Cerebellar nuclear complex (tissue), 1 donor: Measurements from ENCODE around the gene SPEN.
"Not testable (repeated sequence)": the region's sequence is repeated elsewhere in the genome, so short reads cannot be mapped to it uniquely, and the experiment has no call there.

ENCODE experiments used
- DNase-seq, 2 experiments: peaks; one replicate each; lab custom pipeline; 2025; lab: John Stamatoyannopoulos, UW

SPEN gene

DNA sequence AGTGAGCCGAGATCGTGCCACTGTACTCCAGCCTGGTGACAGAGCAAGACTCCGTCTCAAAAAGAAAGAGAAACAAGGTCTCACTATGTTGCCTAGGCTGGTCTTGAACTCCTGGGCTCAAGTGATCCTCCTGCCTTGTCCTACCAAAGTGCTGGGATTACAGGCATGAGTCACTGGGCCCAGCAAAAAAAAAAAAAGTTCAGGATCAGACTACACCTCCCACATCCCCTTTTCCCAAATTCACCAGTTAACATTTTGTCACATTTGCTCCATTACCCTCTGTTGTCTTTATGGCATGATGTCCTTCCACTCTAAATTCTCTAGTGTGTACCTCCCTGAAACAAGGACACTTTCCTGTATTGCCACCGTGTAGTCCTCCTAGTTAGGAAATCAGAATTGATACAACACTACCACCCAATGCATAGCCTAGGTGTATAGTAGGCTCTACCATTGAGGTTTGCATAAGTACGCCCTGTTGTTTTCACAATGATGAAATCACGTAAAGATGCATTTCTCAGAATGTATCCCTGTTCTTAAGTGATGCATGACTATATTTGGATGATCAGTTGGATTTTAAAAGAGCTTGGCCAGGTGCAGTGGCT is 10.7 kb downstream of the SPEN start:
- DNase-seq, result no peak

DNA sequence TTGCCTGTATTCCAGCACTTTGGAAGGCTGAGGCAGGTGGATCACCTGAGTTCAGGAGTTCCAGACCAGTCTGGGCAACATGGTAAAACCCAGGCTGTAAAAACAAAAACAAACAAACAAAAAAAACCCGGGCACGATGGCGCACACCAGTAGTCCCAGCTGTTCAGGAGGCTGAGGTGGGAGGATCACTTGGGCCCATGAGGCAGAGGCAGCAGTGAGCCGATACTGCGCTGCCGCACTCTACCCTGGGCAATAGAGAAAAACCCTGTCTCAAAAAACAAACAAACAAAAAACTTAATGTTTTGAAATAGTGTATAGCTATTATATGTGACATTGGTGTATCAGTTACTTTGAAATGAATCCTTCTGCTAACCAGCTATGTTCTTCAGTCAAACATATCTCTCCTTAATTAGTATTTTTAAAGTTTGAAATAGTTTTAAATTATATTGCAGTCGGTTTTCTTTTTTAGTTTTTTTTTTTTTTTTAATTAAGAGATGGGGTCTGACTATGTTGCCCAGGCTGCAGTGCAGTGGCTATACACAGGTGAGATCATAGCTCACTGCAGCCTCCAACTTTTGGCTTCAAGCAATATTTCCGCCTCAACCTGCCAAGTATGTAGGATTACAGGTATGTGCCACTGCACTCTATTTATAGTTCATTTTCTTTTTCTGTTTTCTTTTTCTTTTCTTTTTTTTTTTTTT is 11.3 kb downstream of the SPEN start:
- no peak for DNase-seq

- no peak for DNase-seq
These were observed 15.8 kb downstream of the SPEN start for GRCh38 chr1:15863156-15863901.

- no peak for DNase-seq
These were observed 19.3 kb downstream of the SPEN start for GRCh38 chr1:15866721-15867201.

DNA sequence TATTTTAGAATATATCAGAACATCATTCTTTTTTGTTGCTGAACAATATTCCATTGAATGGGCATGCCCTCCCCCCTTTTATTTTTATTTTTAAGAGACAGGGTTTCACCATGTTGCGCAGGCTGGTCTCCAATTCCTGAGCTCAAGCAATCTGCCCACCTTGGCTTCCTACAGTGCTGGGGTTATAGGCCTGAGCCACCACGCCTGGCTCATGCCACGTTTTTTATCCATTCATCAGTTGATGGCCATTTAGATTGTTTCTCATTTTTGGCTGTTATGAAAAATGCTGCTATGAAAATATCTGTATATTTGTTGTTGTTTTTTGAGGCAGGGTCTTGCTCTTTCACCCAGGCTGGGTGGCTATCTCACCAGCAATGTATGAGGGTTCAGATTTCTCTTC is 19.8 kb downstream of the SPEN start:
- DNase-seq, result no peak

DNA sequence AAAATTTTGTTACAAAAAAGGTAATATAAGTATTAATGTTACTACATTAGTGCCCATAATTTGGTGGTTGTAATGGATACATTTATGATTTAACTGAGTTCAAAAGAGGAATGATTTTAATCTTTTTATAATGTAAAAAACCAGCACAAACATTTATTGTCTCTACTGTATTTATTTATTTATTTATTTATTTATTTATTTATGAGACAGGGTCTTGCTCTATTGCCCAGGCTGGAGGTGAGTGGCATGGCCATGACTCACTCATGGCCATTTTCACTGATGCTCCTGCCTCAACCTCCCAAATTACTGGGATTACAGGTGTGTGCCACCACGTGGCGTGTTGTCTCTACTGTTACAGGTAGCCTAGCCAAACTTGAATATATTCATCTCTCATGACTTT is 21.9 kb downstream of the SPEN start:
- no peak for DNase-seq

- no peak for DNase-seq
These were observed 22.9 kb downstream of the SPEN start for GRCh38 chr1:15870421-15870820.

- no peak for DNase-seq
These were observed 27.0 kb downstream of the SPEN start for GRCh38 chr1:15874471-15874870.

DNA sequence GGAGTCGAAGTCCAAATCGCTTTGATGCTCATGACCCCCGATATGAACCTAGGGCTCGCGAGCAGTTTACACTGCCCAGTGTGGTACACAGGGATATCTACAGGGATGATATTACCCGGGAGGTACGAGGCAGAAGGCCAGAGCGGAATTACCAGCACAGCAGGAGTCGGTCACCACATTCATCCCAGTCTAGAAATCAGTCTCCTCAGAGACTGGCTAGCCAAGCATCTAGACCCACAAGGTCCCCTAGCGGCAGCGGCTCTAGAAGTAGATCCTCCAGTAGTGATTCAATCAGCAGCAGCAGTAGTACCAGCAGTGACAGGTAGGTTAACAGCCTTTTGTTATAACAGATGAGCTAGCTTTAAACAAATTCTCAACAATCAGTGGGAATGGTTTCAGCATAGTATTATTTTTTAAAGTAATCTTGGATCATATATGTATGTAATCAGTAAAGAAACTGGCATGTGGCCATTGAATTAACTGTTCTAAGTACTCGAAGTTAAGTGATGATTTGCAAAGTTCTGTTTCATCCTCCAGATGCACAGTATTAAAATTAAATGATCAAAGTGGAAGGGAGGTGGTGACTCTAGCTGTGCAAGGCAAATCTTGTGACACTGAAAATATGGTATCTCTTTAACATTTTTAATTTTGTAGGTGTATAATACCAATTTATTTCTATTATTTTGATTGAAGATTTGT is 29.0 kb downstream of the SPEN start:
- DNase-seq, result peak in 1 of 2 experiments; percentile 11

GRCh38 chr1:15881961-15882360 is 34.5 kb downstream of the SPEN start:
- no peak for DNase-seq

- DNase-seq, result no peak
These were observed 35.2 kb downstream of the SPEN start for GRCh38 chr1:15882665-15883064.

GRCh38 chr1:15883326-15883725 is 35.8 kb downstream of the SPEN start:
- DNase-seq, result no peak

DNA sequence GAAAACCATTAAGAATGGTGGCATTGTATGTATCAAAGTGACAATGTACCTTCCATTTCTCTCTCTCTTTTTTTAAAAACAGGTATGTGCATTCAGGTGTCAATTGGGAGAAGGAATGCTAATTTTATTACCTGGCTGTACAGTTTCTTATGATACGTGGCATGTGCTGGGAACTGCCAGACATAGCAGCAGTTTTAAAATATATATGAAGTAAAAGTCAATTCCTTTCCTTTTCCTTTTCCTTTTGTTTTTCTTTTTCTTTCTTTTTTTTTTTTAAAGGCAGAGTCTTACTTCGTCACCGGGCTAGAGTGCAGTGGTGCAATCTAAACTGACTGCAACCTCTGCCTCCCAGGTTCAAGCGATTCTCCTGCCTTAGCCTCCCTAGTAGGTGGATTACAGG is 37.0 kb downstream of the SPEN start:
- DNase-seq, result no peak

DNA sequence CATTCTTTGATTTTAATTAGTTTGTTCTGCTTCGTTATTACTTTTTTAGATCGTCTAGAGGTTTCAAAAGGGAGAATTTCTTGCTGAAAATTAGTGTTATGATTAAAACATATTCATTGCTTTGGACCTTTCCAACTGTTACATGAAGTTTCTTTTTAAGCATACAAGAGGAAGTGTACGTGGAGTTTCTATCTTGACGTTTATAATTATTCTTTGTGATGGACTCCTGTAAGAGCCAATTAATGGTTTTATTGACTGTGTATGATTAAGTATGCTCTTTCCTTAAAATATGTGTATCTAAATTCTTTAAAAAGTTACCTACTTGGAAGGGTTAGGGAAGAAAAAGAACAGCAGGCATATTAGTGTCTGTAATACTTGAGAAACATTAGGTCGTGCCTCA is 37.8 kb downstream of the SPEN start:
- DNase-seq, result no peak

- peak; percentile 56 to 85 for DNase-seq
These were observed 38.4 kb downstream of the SPEN start for GRCh38 chr1:15885701-15886610.

GRCh38 chr1:15886611-15887167 is 39.2 kb downstream of the SPEN start:
- no peak for DNase-seq

DNA sequence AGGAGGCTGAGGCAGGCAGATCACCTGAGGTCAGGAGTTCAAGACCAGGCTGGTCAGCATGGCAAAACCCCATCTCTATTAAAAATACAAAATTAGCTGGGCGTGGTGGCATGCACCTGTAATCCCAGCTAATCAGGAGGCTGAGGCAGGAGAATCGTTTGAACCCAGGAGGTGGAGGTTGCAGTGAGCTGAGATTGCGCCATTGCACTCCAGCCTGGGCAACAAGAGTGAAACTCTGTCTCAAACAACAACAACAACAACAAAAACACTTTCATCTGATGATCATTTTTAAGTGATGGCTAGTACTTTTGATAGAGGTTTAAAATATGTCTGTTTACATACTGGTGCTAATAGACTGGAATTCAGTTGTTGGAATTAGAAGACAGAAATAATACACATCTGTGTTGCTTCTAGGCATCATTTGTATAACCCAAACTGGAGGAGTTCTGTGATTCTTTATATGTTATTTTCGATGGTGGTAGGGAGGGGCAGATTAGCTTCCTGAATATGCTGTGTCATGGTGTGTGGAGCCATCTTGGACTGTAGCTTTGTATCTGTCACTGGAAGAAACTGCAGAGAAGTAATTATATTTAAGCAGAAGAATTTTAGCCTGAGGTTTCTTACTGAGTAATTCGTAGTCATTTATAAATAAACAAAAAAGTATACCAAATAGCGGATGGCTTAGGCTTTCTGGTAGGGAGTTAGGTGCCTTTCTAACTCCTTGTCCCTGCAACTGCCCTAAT is 45.5 kb downstream of the SPEN start:
- DNase-seq, result not testable (repeated sequence)

GRCh38 chr1:15895233-15895632 is 47.7 kb downstream of the SPEN start:
- DNase-seq, result no peak

DNA sequence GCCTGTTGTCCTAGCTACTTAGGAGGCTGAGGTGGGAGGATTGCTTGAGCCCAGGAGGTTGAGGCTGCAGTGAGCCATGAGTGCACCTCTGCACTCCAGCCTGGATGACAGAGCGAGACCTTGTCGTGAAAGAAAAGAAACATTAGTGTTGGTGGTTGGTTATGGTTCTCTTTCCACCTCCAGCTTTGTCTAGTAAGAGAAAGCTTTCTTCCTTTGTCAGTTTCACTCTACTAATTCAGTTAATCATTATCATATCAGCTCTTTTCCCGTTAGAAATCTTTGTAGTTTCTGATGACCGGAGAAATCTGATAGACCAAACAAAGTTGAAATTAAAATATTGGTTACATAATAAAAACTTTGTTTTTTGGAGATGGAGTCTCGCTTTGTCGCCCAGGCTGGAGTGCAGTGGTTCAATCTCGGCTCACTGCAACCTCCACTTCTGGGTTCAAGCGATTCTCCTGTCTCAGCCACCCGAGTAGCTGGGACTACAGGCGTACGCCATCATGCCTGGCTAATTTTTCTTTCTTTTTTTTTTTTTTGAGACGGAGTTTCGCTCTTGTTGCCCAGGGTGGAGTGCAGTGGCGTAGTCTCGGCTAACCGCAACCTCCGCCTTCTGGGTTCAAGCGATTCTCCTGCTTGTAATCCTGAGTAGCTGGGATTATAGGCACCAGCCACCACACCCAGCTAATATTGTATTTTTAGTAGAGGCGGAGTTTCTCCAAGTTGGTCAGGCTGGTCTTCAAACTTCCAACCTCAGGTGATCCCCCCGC is 49.5 kb downstream of the SPEN start:
- not testable (repeated sequence) for DNase-seq

DNA sequence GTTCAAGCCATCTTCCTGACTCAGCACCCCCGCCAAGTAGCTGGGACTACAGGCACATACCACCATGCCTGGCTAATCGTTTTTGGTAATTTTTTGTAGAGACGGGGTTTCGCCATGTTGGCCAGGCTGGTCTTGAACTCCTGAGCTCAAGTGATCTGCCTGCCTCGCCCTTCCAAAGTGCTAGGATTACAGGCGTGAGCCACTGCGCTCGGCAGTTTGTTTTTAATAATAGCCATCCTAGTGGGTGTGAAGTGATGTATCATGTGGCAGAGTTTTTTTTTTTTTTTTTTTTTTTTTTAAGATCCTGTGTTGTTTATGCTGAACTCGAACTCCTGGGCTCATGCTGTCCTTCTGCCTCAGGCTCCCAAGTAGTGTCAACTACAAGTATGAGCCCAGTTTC is 51.8 kb downstream of the SPEN start:
- DNase-seq, result no peak
